ENCODE data around the gene TUBA1C.
"Not testable (repeated sequence)": the region's sequence is repeated elsewhere in the genome, so short reads cannot be mapped to it uniquely, and the experiment has no call there.

The TUBA1C gene

GRCh38 chr12:49255857-49256637 is 8.8 kb upstream of the TUBA1C start:
- DNase-seq (ENCODE audit: low spot score): no peak

GRCh38 chr12:49257508-49258184 is 7.2 kb upstream of the TUBA1C start:
- DNase-seq (ENCODE audit: low spot score): not testable (repeated sequence)

- no peak for DNase-seq (ENCODE audit: low spot score)
Measured at GRCh38 chr12:49259452-49259851, 5.4 kb upstream of the TUBA1C start.

GRCh38 chr12:49260166-49260565 is 4.7 kb upstream of the TUBA1C start:
- no peak for DNase-seq (ENCODE audit: low spot score)

GRCh38 chr12:49260571-49261363 is 4.1 kb upstream of the TUBA1C start:
- no peak for DNase-seq (ENCODE audit: low spot score)

GRCh38 chr12:49261721-49262120 is 3.2 kb upstream of the TUBA1C start:
- no peak for DNase-seq (ENCODE audit: low spot score)

GRCh38 chr12:49263400-49263763 is 1.5 kb upstream of the TUBA1C start:
- DNase-seq (ENCODE audit: low spot score): no peak

- DNase-seq (ENCODE audit: low spot score): peak; percentile 41
Measured at GRCh38 chr12:49264466-49264872, 413 bp upstream of the TUBA1C start.

GRCh38 chr12:49269191-49269590 is 4.3 kb downstream of the TUBA1C start:
- DNase-seq (ENCODE audit: low spot score): not testable (repeated sequence)

- no peak for DNase-seq (ENCODE audit: low spot score)
Measured at GRCh38 chr12:49272790-49273725, 8.2 kb downstream of the TUBA1C start.

GRCh38 chr12:49273726-49274395 is 9.0 kb downstream of the TUBA1C start:
- no peak for DNase-seq (ENCODE audit: low spot score)

- DNase-seq (ENCODE audit: low spot score): no peak
Measured at GRCh38 chr12:49274396-49275069, 9.7 kb downstream of the TUBA1C start.

- no peak for DNase-seq (ENCODE audit: low spot score)
Measured at GRCh38 chr12:49276304-49277290, 11.7 kb downstream of the TUBA1C start.

- DNase-seq (ENCODE audit: low spot score): no peak
Measured at GRCh38 chr12:49277466-49277865, 12.6 kb downstream of the TUBA1C start.

- DNase-seq (ENCODE audit: low spot score): no peak
Measured at GRCh38 chr12:49279706-49280159, 14.9 kb downstream of the TUBA1C start.

GRCh38 chr12:49280545-49280944 is 15.7 kb downstream of the TUBA1C start:
- not testable (repeated sequence) for DNase-seq (ENCODE audit: low spot score)

- DNase-seq (ENCODE audit: low spot score): no peak
Measured at GRCh38 chr12:49282302-49282701, 17.4 kb downstream of the TUBA1C start.

GRCh38 chr12:49282740-49283375 is 18.0 kb downstream of the TUBA1C start:
- not testable (repeated sequence) for DNase-seq (ENCODE audit: low spot score)
